HG02938 (cell line): ENCODE data around the gene TMEM158.

ENCODE experiments used
- ATAC-seq: cut with Tn5 transposase; IDR thresholded peaks from one replicate; pipeline ENCODE4 v1.9.1; 2021; ENCODE audit warnings: mild to moderate bottlenecking, moderate library complexity; ENCODE audit not compliant: unreplicated experiment

Gene TMEM158

GRCh38 chr3:45234250-45234649 is 8.2 kb upstream of the TMEM158 start:
- ATAC-seq = no peak

- ATAC-seq = no peak
Observed at GRCh38 chr3:45232521-45232920, 6.4 kb upstream of the TMEM158 start.

- no peak for ATAC-seq
Observed at GRCh38 chr3:45227946-45228345, 1.9 kb upstream of the TMEM158 start.

DNA sequence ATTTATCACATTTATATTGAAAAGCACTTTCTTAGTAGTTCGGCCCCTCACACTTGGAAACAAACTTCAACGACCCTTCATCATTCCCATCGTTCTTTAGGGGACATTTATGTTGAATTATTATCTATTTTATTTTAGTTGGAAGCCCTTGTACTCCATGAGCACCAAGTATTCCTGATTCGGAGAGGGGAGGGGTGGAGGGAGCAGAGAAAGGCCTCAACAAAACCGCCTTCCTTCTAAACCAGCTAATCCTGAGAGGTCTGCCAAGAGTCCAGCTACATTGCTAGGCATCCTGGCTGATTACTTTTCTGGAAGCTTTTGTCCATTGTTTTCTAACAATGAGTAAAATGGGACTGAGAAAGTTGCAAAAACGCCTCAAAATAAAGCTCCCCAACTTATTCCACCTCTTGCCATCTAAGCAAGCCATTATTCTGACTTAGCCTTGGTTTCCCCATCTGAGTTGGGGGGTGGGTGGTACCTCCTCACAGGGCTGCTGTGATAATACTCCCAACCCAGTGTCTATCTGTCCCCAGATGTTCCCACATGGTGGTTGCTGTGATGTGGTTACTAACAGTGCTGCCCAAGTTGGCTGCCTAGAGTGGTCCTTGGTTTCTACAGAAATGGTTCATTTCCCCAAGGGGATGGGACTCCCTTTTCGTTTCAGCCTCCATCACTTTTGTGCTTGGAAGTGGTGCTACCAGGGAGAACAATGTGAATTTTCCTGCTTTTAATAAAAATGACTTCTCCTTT is 1.2 kb upstream of the TMEM158 start:
- ATAC-seq = no peak

DNA sequence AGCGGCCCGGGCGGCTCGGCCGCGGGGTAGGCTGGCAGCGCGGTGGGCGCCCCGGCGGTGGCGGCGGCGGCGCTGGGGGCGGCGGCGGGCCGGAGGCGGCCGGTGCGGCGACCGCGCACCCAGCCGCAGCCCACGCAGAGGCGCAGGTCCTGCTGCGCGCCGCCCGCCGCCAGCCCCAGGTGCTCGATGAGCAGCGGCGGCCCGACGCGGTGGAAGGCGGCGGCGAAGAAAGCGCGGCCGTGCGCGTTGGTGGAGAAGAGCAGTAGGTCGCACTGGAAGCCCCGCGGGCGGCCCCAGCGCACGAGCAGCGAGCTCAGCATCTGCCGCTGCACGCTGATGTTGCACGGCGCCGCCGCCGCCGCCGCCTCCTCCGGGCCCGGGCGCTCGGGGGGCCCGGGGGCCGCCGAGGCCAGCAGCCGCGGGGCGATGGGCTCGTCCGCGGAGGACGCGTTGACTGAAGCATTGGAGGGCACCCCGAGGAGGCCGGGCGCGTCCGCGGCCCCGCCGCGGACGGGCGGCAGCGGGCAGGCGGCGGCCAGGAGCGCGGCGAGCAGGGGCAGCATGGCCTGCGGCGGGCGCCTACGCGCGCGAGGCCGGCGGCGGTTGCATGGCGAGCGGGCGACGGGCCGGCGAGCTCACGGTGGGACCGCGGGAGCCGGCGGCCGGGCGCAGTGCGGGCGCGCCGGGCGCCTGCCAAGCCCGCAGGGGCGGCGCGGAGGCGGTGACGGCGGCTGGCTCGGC is 452 bp downstream of the TMEM158 start:
- ATAC-seq = peak; percentile 36

DNA sequence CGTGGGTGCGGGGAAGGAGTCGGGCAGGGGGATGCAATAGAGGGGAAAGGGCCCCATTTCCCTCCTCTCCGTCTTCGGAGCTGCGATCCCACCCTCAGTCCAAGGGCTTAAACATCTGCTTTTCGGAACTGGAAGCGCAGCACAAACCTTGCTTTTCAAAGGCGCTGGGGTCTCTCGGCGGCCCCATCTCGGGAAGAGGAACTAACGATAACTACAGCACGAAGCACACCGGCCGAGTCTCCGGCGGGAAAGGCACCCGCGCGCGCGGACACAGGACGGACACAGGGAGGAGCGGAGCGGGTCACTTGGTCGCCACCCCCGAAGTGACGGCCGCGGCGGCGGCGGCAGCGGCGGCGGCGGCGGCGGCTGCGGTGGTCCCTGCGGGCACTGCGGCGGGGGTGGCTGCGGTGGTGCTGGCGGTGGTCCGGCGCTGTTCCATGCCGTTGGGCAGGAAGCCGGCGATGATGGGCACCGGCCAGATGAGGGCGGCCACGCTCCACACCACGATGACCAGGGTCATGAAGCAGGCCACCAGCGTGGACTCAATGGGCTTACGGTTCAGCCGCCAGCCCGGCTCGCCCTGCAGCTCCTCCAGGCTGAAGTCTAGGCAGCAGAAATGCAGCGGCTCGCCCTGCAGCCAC is 1.1 kb downstream of the TMEM158 start:
- ATAC-seq = peak; percentile 10

DNA sequence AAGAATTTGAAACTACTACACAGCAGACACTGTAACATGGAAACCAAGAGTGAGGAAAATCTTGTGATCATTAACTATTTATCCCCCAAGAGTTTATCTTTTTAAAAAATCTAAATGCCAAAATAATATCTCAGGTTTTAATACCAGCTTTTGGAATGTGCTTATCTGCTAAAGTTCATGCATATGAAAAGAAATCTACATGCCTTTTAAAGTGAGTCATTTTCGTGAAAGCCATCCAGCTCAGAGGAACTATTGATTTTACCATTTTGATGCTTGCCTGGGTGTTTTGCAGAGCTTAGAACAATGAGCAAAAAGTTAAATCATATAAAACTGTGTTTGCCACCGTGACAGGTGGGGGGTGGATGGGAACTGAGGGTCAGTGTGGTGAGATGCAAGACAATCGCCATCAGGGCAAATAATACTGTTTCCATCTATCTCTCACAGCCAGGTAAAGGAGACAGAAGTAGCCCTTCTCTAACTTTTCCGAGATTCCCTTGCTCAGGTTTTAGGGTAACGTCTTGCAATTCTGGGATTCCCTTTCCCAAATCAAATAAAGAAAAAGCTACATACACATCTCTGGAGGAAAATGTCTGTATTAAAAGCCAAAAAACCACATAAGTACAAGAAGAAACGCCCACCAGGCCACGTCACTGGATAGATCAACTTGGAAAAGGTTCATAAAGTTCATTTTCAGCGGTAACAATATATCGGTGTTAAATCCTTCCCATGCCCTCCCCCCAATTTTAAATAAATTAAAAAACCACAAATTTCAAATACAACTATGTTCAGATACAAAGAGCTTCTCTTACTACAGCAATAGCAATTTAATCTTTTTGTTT is 2.0 kb downstream of the TMEM158 start:
- ATAC-seq = no peak

- no peak for ATAC-seq
Observed at GRCh38 chr3:45219694-45220093, 6.4 kb downstream of the TMEM158 start.

GRCh38 chr3:45218578-45219390 is 7.3 kb downstream of the TMEM158 start:
- no peak for ATAC-seq

- no peak for ATAC-seq
Observed at GRCh38 chr3:45216021-45216609, 10.0 kb downstream of the TMEM158 start.

- no peak for ATAC-seq
Observed at GRCh38 chr3:45215466-45215865, 10.6 kb downstream of the TMEM158 start.

DNA sequence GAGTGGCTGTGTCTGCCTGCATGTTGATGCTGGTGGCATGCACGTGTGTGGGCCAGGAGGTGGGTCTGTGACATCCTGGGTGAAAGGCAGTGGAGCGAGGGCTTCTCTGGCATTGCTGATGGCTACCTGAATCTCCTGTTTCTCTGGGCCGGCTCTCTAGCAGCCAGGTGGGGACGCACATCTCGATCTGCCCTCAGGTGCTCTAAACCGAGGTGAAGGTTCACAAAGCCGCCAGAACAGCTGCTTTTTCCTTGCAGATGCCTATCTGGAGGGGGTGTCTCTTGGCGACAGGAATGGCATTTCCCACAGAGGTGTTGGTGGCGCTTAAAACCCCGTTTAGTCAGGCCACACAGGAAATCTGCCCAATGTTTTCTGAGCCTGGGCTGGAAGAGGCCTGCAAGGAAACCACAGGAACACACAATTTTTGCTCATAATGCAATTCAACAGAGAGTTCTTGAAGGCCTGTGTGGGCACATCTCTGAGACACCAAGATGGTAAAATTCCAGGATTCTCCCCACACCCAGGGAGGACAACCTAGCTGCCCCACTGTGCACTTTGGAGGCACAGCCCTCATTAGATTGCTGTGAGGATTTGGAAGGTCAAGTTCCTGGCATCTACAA is 11.9 kb downstream of the TMEM158 start:
- no peak for ATAC-seq

- ATAC-seq = no peak
Observed at GRCh38 chr3:45212095-45212468, 14.0 kb downstream of the TMEM158 start.

DNA sequence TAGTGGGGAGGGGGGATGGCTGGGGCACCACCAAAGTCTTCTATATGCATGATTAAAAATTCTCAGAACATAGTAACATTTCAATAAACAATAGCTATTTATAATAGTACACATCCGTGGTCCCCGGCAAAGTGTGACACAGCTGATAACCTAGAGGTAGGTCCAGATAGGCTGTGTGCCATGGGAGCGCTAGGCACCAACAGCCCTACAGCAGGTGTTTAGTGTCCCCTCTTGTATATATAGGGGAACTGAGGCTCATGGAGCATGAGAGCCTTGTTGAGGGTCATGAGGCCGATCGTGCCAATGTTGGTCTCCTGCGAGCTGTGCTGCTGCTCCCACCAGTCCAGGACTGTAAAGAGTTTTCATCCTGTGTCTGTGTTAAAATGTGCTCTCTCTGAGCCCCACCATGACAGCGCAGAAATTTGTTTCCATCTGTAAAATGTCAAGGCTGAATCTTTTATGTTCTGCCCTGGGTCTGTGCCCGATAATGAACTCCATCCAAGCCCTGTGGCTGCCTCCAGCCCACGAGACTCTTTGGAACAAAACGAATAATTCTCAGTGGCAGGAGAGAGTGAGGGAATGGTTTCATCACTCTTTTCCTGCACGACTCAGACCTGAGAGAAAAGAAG is 14.5 kb downstream of the TMEM158 start:
- no peak for ATAC-seq

DNA sequence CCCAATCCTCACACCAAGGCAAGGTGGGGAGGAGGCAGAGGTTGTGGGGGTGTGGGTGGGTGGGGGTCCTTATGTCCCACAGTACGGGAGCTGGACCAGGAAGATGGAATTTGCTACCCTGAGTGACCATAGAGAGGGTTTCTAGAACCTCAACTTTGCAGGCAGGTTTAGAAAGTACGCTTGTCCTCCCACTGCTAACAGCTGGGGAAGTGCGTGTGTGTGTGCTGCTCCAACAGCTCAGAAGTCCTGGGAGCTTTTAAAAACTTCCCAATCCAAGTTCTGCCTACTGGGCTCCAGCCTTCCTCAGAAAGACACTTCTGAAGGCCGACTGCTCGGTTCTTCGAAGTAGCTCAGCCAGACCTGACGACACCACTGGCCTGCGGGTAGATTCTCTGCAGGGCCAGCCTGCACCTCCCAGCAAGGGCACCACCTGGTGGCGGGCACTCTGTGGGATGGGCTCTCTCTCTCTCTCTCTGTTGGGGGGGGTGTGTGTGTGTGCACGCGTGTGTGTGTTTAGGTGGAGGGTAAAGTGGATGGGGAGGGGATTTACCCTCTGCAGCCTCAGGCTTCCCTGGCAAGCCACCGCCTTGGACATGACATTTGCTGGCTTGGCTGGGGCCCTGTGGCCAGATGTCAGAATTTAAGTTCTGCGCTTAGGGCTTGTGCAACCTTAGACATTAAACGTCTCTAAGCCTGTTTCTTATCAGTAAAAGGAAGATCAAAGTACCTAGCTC is 15.6 kb downstream of the TMEM158 start:
- no peak for ATAC-seq

- no peak for ATAC-seq
Observed at GRCh38 chr3:45209526-45209925, 16.6 kb downstream of the TMEM158 start.

DNA sequence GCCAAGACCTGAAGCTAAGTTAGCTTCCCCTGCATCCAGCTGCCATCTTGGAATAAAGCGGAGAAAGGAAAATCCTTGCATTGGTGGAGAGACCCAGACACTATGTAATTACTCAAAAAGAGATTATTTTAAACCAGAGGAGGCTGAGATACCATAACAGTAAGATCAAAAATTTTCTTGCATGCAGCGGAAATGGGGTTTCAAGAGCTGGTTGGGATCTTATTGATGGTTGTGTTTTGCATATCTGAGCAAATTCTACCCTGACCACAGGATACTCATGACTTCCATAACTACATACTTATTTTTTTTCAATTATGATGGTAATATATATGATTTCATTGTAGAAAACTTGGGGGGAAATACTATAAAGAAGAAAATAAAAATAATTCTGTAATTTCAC is 17.5 kb downstream of the TMEM158 start:
- ATAC-seq = no peak

DNA sequence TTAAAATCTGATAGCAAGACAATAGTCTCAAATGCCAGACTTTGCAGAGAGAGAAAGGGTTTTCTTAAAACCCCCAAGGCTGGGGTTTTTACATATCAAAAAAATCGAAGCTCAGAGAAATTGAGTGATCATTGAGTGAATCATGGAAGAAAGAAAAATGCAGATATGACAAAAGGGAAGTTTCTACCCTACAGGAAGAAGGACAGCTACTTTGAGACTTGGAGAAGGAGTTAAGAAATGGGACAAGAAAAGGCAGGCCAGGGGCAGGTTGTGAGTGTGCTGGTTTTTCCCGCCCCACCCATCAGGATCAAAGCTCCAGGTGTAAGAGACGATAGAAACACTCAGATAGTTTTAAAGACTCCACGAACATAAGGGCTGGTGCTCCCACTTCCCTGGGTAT is 18.6 kb downstream of the TMEM158 start:
- no peak for ATAC-seq
